Glutamatergic neuron (in vitro differentiated cells): ENCODE measurements around the gene HOXB6. TPM values are rescaled to one million over a fixed set of nuclear protein-coding genes. Genes with fewer than 3 reads are reported as not detected.
A peak's percentile ranks its signal among the peaks of the same experiment; 100 is the strongest.

ENCODE experiments used
- DNase-seq: peaks from one replicate; pipeline ENCODE4 v3.0.0; 2022
- H3K27ac Mint-ChIP-seq: one replicate; pipeline ENCODE4 v1.8.0; 2020; ENCODE audit warnings: mild to moderate bottlenecking, mixed read lengths, inconsistent platforms; ENCODE audit not compliant: unreplicated experiment
- H3K27me3 Mint-ChIP-seq: one replicate; pipeline ENCODE4 v1.8.0; 2020; ENCODE audit warnings: mild to moderate bottlenecking, moderate library complexity, mixed read lengths, inconsistent platforms; ENCODE audit not compliant: unreplicated experiment
- H3K36me3 Mint-ChIP-seq: one replicate; pipeline ENCODE4 v1.8.0; 2020; ENCODE audit warnings: mild to moderate bottlenecking, mixed read lengths, inconsistent platforms; ENCODE audit not compliant: unreplicated experiment
- H3K4me1 Mint-ChIP-seq: one replicate; pipeline ENCODE4 v1.8.0; 2020; ENCODE audit warnings: mild to moderate bottlenecking, low read depth, mixed read lengths, inconsistent platforms; ENCODE audit not compliant: unreplicated experiment
- H3K4me3 Mint-ChIP-seq: one replicate; pipeline ENCODE4 v1.8.0; 2020; ENCODE audit warnings: mild to moderate bottlenecking, mixed read lengths, inconsistent platforms; ENCODE audit not compliant: unreplicated experiment
- H3K9me3 Mint-ChIP-seq: one replicate; pipeline ENCODE4 v1.8.0; 2020; ENCODE audit warnings: mild to moderate bottlenecking, moderate library complexity, mixed read lengths, inconsistent platforms; ENCODE audit not compliant: unreplicated experiment
- total RNA-seq: library from RNA; stranded (reverse); fragmentation: NEBNext Ultra II Directional; extraction: Animal tissue kit (Norgen Biotek cat#: 25700); gene quantifications from one replicate; pipeline ENCODE4 v1.2.1, GENCODE V29; 2021; ENCODE audit not compliant: unreplicated experiment
- TF ChIP-seq, protein P1 (sequence below): fragments of 200-600 bp; sonication (generic); IDR thresholded peaks from one replicate; pipeline ENCODE4 v1.5.0; 2021; ENCODE audit not compliant: partially characterized antibody, unreplicated experiment

The HOXB6 gene
- total RNA-seq, 1 donor from 2014 or later = not detected

DNA sequence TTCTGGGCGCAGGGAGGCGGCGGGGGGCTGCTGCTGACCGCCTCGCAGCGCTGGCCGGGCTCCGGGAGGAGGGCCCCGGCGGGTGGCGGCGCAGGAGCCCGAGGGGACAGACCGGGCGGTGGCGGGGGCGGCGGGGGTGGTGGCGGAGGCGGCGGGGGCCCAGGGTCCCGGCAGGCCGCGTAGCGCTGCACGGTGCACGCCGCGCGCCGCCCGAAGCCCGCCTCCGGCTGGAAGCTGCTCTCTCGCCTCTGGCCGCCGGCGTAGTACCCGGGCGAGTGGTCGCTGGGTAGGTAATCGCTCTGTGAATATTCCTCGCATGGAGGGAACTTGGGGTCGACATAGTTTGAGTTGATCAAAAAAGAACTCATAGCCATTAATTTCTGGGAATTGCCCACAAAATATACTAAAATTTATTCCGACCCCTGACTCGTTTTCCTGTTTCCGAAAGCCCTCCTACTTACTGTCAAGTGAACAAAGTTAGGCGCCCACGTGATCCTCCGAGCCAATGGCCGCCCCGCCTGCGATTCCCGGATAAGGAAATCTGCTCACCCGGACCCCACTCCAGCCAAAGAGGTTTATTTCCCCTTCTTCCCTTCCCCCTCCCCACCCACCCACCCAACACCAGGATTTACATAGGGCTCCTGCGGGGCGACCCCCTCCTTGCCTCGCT lies 26.7 kb downstream of the HOXB6 start, which contains the start of gene HOXB4:
HOXB4 (minus strand) TSS at position 405 of the 670 bp plus-strand sequence; CDS start at position 374, 31 bp downstream.
- H3K4me1 Mint-ChIP-seq = no peaks in the 10 kb centered on the region
- peak; percentile 54 for DNase-seq
- H3K9me3 Mint-ChIP-seq = peaks cover 21% of the 10 kb centered on the region
- no peak within 1 kb of the TSS for H3K27ac Mint-ChIP-seq
- H3K4me3 Mint-ChIP-seq = peak within 1 kb of the TSS; percentile 15
- H3K36me3 Mint-ChIP-seq = no peaks in the 10 kb centered on the region
- H3K27me3 Mint-ChIP-seq = peaks cover 60% of the 10 kb centered on the region
- TF ChIP-seq, protein P1, sequence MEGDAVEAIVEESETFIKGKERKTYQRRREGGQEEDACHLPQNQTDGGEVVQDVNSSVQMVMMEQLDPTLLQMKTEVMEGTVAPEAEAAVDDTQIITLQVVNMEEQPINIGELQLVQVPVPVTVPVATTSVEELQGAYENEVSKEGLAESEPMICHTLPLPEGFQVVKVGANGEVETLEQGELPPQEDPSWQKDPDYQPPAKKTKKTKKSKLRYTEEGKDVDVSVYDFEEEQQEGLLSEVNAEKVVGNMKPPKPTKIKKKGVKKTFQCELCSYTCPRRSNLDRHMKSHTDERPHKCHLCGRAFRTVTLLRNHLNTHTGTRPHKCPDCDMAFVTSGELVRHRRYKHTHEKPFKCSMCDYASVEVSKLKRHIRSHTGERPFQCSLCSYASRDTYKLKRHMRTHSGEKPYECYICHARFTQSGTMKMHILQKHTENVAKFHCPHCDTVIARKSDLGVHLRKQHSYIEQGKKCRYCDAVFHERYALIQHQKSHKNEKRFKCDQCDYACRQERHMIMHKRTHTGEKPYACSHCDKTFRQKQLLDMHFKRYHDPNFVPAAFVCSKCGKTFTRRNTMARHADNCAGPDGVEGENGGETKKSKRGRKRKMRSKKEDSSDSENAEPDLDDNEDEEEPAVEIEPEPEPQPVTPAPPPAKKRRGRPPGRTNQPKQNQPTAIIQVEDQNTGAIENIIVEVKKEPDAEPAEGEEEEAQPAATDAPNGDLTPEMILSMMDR = no peak

DNA sequence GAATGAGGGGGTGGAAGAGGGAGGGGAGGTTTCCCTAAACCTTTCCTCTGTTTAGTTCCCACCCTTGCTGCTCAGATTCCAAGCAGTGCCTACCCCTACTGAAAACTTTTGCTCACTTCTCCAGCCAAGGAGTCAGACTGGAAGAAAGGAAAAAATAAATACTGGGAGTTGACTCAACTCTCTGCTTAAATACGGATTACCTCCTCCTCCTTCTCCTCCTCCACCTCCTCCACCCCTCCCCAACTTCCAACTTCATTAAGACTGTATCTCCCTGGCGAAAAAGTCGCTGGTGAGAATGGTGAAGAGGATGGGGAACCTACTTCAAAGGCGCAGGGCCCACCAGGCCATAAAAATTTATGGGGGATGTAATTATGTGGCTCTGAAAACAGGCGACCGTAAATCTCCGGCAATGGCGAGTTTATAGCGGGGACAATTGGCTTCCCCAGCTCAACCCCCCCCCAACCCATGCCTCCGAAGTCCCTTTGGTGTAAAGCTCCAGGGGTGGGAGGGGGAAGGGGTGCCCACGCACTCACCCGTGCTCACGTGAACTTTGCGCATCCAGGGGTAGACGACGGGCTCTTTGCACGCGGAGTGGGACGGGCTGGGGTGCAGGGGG lies 27.3 kb downstream of the HOXB6 start:
- Mint-ChIP-seq H3K4me1 (no peaks in the 10 kb centered on the region), H3K4me3 (no peak overlapping the region), H3K27me3 (peaks cover 54% of the 10 kb centered on the region), H3K9me3 (peaks cover 19% of the 10 kb centered on the region), H3K36me3 (no peaks in the 10 kb centered on the region), H3K27ac (no peak overlapping the region)
- TF ChIP-seq, protein P1 = no peak
- DNase-seq = no peak

DNA sequence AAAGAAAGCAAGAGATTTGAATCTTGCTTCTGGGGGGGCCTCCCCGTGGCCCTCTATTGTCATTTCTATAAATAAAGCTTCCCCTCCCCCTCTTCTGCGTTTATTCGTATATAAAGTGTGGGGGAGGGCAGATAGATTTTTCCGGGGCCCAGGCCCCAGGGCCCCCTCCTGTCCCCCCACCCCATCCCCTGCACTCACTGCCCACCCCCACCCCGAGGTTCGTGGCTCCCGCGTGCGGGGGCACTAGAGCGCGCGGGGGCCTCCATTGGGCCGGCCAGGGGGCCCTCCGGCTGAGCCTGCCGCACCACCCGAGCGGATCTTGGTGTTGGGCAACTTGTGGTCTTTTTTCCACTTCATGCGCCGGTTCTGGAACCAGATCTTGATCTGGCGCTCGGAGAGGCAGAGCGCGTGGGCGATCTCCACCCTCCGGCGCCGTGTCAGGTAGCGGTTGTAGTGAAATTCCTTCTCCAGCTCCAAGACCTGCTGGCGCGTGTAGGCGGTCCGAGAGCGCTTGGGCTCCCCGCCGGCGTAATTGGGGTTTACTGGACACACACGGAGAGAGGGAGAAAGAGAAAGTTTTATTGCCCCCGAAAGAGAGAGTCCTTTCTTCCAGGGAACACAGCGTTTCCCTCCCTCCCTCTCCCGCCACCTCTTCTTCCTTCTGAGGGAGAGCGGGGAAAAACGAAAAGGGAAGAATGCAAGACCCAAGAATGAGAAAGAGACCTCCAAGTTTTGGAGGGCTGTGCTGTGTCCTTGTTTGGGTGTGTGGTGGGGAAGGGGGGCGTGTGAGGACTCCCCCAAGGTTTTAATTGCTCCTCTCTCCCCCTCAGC lies 28.1 kb downstream of the HOXB6 start:
- H3K4me1 Mint-ChIP-seq = no peaks in the 10 kb centered on the region
- TF ChIP-seq, protein P1 = no peak
- no peak overlapping the region for H3K4me3 Mint-ChIP-seq
- no peaks in the 10 kb centered on the region for H3K36me3 Mint-ChIP-seq
- DNase-seq = no peak
- H3K9me3 Mint-ChIP-seq = peaks cover 17% of the 10 kb centered on the region
- H3K27ac Mint-ChIP-seq = no peak overlapping the region
- H3K27me3 Mint-ChIP-seq = peaks cover 53% of the 10 kb centered on the region

DNA sequence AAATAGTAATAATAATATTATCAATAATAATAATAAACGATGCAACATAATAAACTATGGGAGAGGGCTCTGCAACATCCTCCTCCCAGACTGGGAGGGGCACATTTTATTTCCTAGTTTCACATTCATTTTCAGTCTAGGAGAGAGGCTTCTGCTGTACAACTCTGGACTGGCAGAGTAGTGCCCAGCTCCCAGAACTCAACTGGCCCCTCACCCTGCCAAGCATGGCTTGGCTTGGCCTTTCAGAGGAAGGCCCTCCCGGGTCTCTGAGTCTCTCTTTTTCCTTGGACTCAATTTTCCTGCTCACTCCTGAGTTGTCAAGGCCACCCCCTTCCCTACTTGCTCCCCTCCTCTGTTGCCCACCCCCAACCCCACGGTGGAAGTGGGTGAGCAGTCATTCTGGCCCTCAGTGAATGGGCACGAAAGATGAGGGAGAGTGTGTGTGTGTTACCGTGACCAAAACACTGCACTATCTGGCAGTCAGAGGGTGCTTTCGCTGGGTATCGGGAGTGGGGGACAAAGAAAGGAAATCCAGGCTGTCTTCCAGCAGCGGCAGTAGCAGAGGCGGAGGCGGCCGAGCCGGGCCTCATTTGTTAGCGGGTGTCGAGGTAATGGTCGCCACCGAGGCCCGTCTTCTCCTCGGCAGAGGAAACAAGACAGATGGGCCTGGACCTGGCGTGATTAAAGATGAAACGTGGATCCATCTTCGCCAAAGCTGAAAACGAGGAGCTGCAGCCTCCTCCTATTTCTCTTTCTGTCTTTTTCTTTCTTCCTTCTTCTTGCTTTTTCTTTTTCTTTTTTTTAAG lies 28.9 kb downstream of the HOXB6 start:
- H3K27ac Mint-ChIP-seq = no peak overlapping the region
- DNase-seq = no peak
- TF ChIP-seq, protein P1 = no peak
- no peaks in the 10 kb centered on the region for H3K4me1 Mint-ChIP-seq
- peaks cover 17% of the 10 kb centered on the region for H3K9me3 Mint-ChIP-seq
- H3K36me3 Mint-ChIP-seq = no peaks in the 10 kb centered on the region
- peaks cover 54% of the 10 kb centered on the region for H3K27me3 Mint-ChIP-seq
- no peak overlapping the region for H3K4me3 Mint-ChIP-seq
